Measurements from ENCODE around the gene SH2D4B. TPM values are rescaled to one million over a fixed set of nuclear protein-coding genes. Genes with fewer than 3 reads are reported as not detected.

The SH2D4B gene
- polyA plus RNA-seq (ENCODE audit: insufficient read length in 4 of 4) = under 1 TPM; 0.07 to 0.20 (median 0.14) TPM

GRCh38 chr10:80537736-80538480 is at the start of gene SH2D4B:
SH2D4B (plus strand) TSS chr10:80537902; CDS start chr10:80538332, 430 bp downstream.
- no peak for DNase-seq (ENCODE audit: low read depth in 4 of 4, low spot score in 3 of 4)

DNA sequence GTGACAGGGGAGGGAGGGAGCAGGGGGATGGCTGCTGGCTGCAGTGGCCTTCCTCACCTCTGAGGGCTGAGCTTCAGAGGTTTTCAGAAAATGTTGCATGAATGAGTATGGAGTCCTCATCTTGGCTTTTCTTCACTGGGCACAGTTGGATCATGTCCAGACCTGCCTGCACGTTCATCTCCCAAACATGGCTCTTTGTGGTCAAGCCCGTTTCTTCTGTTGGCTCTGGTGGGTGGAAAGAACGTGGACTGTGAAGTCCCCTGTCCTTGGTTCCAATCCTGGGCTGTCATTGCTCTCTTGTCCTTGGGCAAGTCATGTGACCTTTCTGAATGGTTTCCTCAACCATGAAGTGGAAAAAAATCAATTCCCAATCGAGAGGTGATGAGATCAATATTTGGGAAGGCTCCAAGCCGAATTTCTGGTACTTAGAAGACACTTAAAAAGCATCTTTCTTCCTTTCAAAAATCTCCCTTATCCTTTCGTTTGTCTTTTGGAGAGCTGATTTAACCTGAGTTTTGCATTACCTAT is 49.1 kb upstream of the SH2D4B start:
- DNase-seq (ENCODE audit: low read depth in 4 of 4, low spot score in 3 of 4) = no peak

DNA sequence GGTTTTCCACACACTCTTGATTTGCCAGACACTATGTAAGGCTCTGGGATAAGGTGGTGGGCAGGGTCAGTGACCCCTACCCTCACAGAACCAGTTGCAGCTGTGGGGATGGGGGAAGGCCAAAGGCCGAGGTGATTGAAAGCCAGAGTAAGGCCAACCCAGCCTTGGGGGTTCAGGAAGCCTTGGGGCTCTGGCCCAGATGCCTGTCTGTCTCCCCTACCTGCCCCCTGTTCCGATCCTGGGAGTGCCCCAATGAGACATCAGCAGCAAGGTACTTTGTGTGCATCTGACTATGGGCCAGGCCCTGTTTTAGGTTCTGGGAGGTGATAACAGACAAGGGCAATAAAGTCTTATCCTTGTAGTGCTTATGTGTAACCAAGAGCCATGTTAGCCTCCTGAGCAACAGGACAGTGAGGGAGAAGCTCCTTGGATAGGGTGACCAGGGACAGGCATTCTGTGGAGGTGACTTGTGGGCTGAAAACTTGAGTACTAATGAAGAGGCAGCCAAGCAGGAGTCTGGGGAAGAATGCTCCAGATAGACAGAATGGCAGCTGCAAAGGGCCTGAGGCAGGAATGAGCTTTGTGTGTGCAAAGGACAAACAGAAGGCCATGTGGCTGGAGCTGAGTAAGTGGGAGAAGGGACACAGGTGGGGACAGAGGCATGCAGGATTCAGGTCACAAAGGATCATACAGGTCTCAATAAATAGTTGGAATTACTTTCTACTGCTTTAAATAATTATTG is 48.2 kb upstream of the SH2D4B start:
- no peak for DNase-seq (ENCODE audit: low read depth in 4 of 4, low spot score in 3 of 4)

- DNase-seq (ENCODE audit: low read depth in 4 of 4, low spot score in 3 of 4) = no peak
These were observed 46.2 kb upstream of the SH2D4B start for GRCh38 chr10:80491251-80492102.

DNA sequence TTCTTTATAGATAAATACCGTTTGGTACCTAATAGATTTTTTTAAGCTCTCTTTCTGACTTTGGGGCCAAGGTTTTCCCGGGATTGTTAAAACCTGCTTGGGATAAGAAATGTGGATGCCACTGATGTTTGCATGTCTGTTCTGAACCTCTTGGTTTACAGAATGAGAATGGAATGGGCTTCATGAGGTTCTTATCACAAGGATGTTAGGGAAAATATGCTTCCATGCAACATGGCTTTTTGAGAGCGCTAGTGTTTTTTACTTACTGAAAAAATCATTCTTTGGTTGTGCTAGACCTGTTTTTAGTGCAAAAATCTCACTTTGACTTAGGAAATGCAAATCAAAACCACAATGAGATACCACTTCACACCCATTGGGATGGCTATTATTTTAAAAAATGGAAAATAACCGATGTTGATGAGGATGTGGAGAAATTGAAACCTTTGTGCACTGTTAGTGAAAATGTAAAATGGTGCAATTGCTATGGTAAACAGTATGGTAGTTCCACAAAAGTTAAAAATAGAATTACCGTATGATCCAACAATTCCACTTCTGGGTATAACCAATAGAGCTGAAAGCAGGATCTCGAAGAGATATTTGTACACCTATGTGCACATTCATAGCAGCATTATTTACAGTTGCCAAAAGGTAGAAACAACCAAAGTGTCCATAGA is 44.7 kb upstream of the SH2D4B start:
- no peak for DNase-seq (ENCODE audit: low read depth in 4 of 4, low spot score in 3 of 4)

DNA sequence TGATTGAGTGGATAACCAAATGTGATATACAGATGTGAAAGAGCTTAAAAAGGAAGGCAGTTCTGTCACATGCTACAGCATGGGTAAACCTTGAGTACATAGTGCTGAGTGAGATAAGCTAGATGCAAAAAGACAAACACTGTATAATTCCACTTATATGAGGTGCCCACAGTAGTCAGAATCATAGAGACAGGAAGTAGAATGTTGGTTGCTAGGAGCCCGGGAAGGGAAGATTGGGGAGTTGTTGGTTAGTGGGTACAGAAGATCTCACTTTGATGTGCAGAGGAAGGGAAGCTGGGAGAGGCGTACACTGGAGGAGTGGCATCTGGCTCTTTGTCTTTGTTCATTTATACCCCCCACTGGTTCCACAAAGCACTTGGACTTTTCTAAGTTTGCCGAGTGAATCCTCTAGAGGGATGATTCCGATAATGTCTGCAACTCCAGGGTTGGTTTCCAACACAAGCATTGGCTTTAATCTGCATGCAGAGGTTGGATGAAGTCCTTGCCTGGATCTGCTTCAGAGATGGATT is 44.1 kb upstream of the SH2D4B start:
- DNase-seq (ENCODE audit: low read depth in 4 of 4, low spot score in 3 of 4) = no peak

GRCh38 chr10:80496555-80497172 is 41.0 kb upstream of the SH2D4B start:
- DNase-seq (ENCODE audit: low read depth in 4 of 4, low spot score in 3 of 4) = no peak

- no peak for DNase-seq (ENCODE audit: low read depth in 4 of 4, low spot score in 3 of 4)
These were observed 40.3 kb upstream of the SH2D4B start for GRCh38 chr10:80497187-80498077.

GRCh38 chr10:80498078-80498832 is 39.4 kb upstream of the SH2D4B start:
- no peak for DNase-seq (ENCODE audit: low read depth in 4 of 4, low spot score in 3 of 4)

DNA sequence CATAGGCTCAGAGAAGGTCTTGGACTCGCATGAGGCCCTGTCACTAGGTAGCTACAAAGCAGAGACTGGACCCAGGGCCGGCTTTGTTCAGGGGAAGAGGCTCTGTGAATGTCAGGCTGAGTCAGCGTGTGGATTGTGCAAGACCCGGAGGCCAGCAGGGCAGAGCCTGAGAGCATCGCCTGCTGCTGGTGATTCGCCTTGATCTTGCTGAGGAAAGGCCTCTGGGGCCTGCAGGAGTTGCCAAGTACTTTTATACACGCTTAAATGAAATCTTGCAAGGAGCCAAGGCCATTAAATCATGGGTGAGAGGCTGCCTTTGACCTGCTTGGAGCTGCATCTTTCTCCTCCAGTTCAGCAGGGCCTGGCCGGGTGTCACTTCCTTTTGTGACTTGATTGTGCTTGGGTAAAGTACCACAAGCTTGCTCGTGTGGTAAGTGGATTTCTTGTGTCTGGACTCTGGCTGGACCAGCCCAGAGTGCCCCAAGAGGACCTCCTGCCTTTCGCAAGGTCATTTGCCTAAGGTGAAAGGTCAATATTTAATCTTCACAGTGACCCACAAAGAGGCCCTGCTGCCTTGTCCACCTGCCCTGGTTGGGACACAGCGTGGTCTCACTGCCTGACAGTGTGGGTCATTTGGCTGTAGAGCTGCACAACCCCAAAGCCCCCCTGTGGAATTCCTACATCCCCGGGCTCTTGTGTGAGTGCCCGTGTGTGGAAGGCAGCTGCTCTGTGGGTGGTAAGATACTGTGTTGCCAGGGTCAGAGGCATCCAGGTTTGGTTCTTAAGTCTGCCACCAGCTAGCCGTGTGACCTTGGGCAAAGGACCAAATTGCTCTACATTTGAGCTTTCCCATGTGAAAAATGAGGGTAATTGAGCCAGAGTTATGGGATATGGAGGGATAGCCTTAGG is 38.6 kb upstream of the SH2D4B start:
- DNase-seq (ENCODE audit: low read depth in 4 of 4, low spot score in 3 of 4) = no peak

DNA sequence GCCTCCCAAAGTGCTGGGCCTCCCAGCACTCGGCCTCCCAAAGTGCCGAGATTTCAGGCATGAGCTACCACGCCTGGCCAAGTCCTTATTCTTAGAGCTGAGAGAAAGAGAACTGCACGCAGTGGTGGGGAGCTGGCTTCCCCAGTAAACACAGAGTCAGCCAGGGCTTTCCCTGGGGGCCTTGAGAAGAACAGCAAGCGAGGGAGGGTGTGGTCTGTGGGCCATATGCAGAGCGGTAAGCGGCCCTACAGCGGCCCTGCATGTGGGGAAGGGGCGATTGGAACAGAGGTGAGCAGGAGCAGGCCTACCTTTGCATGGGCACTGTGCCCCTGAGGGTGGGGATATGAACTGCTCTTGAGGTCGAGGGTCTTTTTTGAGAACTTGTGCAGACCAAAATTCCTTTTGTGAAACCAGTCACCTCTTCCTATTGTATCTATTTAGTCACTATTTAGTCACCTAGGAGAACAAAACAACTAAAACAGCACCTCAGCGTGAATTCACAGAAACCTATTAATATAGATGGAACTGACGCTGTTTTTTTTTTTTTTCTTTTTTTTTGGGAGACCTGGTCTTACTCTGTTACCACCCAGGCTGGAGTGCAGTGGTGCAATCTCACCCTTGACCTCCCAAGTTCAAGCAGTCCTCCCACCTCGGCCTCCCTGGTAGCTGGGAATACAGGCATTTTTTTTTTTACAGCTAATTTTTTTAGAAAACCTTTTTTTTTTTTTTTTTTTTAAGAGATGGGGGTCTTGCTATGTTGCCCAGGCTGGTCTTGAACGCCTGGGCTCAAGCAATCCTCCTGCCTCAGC is 36.9 kb upstream of the SH2D4B start:
- no peak for DNase-seq (ENCODE audit: low read depth in 4 of 4, low spot score in 3 of 4)

DNA sequence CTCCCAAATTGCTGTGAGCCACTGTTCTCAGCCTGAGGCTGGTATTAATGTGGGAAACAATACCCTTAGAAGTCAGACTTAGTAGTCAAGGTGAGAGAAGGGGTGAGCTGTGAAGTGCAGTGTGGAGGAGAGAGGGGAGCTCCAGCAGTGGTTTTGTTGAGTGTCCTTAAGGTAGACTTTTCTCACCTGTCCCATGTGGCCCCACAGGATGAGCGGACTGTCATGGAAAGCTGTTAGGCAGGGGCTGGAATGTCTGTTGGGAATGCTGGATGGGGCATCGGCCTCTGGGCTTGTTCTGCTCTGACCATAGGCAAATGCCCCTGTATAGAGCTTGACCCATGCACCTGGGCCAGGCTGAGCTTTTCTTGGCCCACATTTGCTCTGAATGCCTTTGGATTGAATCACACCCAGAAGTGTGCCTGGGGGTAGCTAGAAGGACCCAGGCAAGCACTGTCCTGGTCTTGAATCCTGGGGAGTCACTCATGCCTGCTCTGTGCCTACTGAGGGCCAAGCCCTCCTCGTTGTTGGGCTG is 36.3 kb upstream of the SH2D4B start:
- no peak for DNase-seq (ENCODE audit: low read depth in 4 of 4, low spot score in 3 of 4)

- no peak for DNase-seq (ENCODE audit: low read depth in 4 of 4, low spot score in 3 of 4)
These were observed 35.7 kb upstream of the SH2D4B start for GRCh38 chr10:80501913-80502521.

DNA sequence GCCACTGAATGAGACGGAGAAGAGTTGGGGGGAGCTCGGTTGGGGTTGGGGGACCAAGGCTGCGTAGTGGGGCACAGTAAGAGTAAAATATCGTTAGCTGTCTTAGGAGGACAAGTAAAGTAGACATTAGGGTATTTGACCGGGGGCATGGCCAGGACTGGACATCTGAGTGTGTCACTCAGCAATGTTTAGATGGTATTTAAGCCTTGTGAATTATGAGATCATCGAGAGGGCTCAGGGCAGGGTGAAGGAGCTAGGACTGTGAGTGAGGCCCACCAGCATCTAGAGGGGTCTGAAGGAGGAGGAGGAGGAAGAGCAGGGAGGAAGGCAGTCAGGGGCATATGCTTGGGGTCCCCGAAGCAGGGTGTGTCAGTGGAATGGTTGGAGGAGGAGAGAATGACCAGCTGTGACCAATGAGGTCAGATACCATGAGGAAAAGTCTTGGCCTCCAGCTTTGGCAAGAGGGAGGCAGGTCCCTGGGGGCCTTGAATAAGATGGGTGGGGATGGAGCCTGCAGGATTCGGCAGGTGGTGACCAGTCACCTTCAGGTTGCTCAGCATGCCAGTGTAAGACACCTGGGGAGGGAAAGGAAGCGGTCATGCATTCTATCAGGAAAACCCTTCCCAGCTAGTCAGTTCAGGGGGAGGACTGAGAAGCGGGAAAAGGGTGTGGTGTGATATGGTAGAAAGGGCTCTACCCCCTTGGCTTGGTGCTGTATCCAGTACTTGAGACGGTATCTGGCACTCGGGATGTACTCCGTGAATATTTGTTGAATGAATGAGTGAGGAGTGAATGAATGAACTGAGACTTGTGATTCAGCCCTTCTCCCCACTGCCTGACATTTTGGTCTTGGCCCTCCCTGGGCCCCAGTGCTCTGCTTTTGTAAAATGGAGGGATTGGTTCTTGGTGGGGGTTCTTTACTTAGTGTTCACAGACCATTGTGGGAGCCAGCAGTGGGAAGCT is 34.8 kb upstream of the SH2D4B start:
- DNase-seq (ENCODE audit: low read depth in 4 of 4, low spot score in 3 of 4) = no peak
